Activated naive CD8-positive, alpha-beta T cell treated with anti-CD3 and anti-CD28 coated beads, Interleukin-2, amount 50 U/mL, for 24 hours (primary cell): ENCODE results near the gene UCN2.

Experiments
- ATAC-seq: fragments of 150-1000 bp; cut with Tn5 transposase; one replicate; pipeline ENCODE4 v1.10.0; 2021
- DNase-seq: peaks from one replicate; pipeline ENCODE4 v3.0.0; 2021
- H3K27ac Mint-ChIP-seq: one replicate; pipeline ENCODE4 v1.8.0; 2021; ENCODE audit warnings: mild to moderate bottlenecking, mixed read lengths
- H3K27me3 Mint-ChIP-seq: one replicate; pipeline ENCODE4 v1.8.0; 2021; ENCODE audit warnings: mixed read lengths
- H3K36me3 Mint-ChIP-seq: one replicate; pipeline ENCODE4 v1.8.0; 2021; ENCODE audit warnings: low read depth, mixed read lengths
- H3K4me1 Mint-ChIP-seq: one replicate; pipeline ENCODE4 v1.8.0; 2021; ENCODE audit warnings: mixed read lengths
- H3K4me3 Mint-ChIP-seq: one replicate; pipeline ENCODE4 v1.8.0; 2021; ENCODE audit warnings: mild to moderate bottlenecking, moderate library complexity, mixed read lengths
- H3K9me3 Mint-ChIP-seq: one replicate; pipeline ENCODE4 v1.8.0; 2021; ENCODE audit warnings: mixed read lengths

Gene UCN2

DNA sequence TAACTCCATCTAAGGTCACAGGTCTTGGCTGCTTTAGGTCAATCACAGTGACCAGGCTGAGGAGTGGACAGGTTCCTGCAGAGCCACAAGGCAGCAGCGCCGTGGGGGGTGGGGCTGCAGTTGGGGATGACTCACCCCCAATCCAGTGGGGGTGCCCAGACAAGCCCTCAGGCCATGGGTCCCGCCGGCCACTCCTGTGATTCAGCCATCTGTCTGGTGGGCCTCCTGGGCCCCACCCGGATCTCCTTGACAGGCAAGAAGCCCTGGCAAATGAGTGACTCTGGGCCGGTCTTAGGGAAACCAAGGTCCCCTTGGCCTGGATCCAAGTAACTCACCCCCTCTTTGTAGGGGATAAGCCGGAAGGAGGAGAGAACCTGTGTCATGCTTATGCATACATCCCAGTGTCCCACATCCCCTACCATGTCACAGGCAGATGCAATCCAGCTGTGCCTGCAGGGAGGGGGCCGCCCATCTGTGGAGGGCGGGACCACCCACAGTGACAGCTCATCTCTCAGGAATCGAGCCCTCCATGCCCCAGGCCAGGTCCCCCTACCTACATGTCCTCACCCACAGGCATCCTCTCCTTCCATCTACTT, 32.0 kb upstream of the UCN2 start:
- Mint-ChIP-seq H3K36me3 (peaks cover 2% of the 10 kb centered on the region), H3K27me3 (peaks cover 22% of the 10 kb centered on the region), H3K4me1 (peaks cover 12% of the 10 kb centered on the region), H3K27ac (no peak overlapping the region), H3K9me3 (no peaks in the 10 kb centered on the region), H3K4me3 (no peak overlapping the region)
- ATAC-seq (no peak), DNase-seq (no peak)

DNA sequence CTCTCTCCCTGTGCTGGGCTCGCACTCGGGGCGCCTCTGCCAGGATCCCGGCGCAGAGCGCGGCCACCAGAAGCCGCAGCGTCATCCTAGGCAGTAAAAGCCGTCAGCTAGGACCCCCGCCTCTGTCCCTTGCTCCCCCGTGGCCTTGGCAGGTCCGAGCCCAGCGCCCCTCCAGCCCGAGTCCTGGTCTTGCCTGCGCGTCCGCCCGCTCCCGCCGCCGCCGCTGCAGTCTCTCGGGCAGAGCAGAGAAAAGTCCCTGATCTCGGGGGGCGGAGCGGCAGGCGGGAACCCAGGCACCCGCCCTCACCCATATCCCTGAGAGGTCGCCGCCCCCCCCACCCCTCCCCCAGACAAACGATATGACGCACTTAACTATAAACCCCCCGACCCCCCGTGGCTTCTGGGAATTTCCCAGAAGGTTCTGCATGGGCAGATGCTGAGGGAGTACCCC, 31.5 kb upstream of the UCN2 start, which contains the start of gene COL7A1:
COL7A1 (minus strand) TSS at position 255 of the 451 bp plus-strand sequence; CDS start at position 85, 170 bp downstream.
- no peak within 1 kb of the TSS for H3K27ac Mint-ChIP-seq
- no peak for DNase-seq
- no peaks in the 10 kb centered on the region for H3K36me3 Mint-ChIP-seq
- peaks cover 12% of the 10 kb centered on the region for H3K4me1 Mint-ChIP-seq
- H3K9me3 Mint-ChIP-seq: no peaks in the 10 kb centered on the region
- H3K4me3 Mint-ChIP-seq: no peak within 1 kb of the TSS
- H3K27me3 Mint-ChIP-seq: peaks cover 22% of the 10 kb centered on the region
- no peak for ATAC-seq

DNA sequence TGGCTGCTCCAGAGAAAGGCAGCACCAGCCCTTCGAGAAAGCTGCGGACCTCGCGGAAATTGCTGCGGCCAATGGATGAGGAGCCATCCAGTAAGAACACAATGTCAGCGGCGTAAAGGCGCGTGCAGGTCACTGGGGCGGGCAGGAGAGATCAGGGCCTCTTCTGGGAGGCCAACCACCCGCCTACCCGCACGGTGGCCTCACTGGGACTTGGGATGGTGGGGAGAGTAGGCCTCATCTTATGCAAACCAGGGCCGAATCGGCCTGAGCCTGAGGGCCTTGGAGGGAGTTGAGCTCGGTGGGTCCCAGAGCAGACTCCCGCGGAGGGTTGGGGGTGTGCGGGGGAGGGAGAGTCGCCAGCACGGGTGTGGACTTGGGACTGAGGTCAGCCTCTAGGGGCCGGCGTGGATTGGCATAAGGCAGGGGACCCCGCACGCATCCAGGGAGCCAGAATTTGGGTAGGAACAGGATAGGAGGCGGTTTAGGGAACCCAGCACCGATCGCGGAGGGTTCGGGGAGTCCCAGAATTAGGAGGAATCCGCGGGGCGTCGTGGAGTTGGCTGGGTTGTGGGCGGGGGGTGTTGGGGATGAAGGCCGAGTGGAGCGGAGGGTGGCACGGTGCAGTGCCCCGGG, 31.0 kb upstream of the UCN2 start:
- H3K27ac Mint-ChIP-seq: no peak overlapping the region
- peaks cover 27% of the 10 kb centered on the region for H3K27me3 Mint-ChIP-seq
- no peak overlapping the region for H3K4me3 Mint-ChIP-seq
- no peaks in the 10 kb centered on the region for H3K36me3 Mint-ChIP-seq
- peaks cover 12% of the 10 kb centered on the region for H3K4me1 Mint-ChIP-seq
- H3K9me3 Mint-ChIP-seq: no peaks in the 10 kb centered on the region
- DNase-seq (no peak), ATAC-seq (no peak)

DNA sequence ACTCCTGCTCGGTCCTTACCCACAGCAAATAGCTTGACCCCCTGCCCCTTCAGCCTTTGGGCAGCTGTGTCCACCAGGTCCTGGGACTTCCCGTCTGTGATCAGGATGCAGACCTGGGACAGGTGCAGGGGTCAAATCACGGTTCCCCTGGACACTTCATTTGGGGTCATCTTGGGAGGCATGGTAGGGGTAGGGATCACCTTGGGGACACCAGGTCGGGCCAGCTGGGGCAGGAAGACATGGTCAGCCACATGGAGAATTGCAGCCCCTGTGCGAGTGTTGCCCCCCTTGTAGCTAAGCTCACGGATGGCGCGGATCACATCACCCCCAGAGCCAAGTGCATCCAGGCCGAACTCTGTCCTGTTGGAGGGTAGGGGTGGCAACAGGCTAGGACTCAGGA, 29.8 kb upstream of the UCN2 start:
- no peak overlapping the region for H3K27ac Mint-ChIP-seq
- ATAC-seq (no peak), DNase-seq (no peak)
- H3K4me1 Mint-ChIP-seq: peaks cover 12% of the 10 kb centered on the region
- H3K27me3 Mint-ChIP-seq: peaks cover 34% of the 10 kb centered on the region
- no peaks in the 10 kb centered on the region for H3K36me3 Mint-ChIP-seq
- H3K9me3 Mint-ChIP-seq: no peaks in the 10 kb centered on the region
- no peak overlapping the region for H3K4me3 Mint-ChIP-seq

DNA sequence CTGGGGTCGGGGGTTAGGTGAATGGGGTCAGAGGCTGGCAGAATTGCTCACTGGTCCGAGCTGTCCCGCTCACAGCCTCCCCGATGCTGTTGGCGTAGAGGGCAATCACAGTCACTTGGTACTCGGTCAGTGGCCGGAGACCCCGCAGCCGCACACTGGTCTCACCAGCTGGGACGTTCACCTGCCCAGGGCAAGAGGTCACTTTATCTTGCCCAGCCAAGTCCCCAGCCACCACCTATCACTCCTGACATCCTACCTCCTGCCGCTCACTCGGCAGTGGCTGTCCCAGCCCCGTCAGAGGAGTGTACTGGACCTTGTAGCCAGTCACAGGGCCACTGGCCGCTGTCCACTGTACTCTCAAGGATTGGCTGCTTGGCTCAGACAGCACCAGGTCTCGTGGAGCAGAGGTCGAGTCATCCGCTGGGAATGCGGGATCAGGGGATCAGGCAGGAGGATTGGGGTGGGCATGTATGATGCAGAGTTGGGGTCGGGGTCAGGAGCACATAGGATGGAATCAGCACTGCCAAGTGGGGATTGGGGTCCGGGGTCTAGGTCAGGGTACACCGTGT, 29.0 kb upstream of the UCN2 start:
- Mint-ChIP-seq H3K4me1 (peaks cover 12% of the 10 kb centered on the region), H3K36me3 (no peaks in the 10 kb centered on the region), H3K27me3 (peaks cover 38% of the 10 kb centered on the region), H3K27ac (no peak overlapping the region), H3K9me3 (no peaks in the 10 kb centered on the region), H3K4me3 (no peak overlapping the region)
- DNase-seq: no peak
- no peak for ATAC-seq

DNA sequence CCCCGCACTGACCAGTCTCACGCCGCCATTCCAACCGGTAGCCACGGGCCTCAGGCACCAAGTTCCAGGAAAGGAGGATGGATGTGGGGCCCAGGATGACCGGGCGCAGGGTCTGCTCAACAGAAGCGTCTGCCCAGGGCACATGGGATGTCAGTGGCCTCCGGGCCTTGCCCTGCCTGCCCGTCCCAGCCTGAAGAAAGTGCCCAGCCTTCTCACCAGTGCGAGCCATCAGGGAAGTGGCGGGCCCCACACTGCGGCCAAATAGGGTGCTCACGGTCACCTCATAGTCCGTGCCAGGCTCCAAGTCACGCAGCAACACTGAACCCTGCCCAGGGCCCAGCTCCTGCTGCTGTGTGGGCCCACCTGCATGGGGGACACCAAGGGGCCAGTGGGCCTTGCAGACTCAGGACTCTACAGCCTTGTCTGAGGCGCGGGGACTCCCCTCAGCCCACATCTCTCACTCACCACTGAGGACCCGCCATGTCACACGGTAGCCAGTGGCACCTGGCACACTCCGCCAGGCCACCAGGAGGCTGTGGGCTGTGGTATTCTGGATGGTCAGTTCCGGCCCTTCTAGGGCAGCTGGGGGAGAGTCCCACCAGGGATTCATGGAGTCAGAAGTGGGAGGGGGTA, 28.4 kb upstream of the UCN2 start:
- H3K9me3 Mint-ChIP-seq: no peaks in the 10 kb centered on the region
- ATAC-seq (no peak), DNase-seq (no peak)
- peaks cover 38% of the 10 kb centered on the region for H3K27me3 Mint-ChIP-seq
- H3K4me1 Mint-ChIP-seq: peaks cover 12% of the 10 kb centered on the region
- H3K4me3 Mint-ChIP-seq: no peak overlapping the region
- no peaks in the 10 kb centered on the region for H3K36me3 Mint-ChIP-seq
- H3K27ac Mint-ChIP-seq: no peak overlapping the region

DNA sequence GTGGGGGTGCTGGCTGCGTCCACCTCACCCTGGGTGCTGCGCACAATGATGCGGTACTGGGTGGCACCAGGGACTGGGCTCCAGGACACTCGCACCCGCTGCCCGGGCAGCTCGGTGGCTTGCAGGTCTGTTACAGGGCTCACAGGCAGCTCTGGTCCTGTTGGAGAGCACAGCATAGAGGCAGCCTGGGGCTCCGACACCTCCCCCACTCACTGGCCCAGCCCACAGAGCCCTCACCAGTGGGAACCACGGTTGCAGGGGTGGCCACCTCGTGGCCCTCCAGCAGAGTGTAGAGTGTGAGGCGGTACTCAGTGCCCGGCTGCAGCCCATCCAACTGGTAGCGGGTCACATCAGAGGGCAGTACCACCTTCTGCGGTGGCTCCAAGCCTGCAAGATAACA, 27.9 kb upstream of the UCN2 start:
- Mint-ChIP-seq H3K4me1 (peaks cover 12% of the 10 kb centered on the region), H3K27me3 (peaks cover 38% of the 10 kb centered on the region), H3K9me3 (no peaks in the 10 kb centered on the region), H3K36me3 (no peaks in the 10 kb centered on the region), H3K4me3 (no peak overlapping the region), H3K27ac (no peak overlapping the region)
- no peak for DNase-seq
- ATAC-seq: no peak

DNA sequence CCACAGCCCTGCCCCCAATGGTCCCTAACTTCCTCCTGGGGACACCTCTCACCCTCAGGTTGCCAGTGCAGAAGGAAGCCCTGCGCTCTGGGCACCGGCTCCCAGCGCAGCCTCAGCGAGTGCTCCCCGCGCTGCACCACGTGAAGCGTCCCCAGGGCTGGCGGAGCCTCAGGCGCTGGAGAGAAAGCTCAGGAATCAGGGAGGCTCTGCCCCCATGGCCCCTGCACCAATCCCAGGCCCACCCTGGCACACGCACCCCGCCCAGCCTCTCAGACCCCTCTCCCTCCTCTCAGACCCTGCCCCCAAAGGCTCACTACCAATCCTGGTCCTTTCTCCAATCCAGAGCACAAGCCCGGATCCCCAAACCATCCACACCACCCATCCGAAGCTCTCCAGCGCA, 24.6 kb upstream of the UCN2 start:
- Mint-ChIP-seq H3K4me3 (no peak overlapping the region), H3K36me3 (no peaks in the 10 kb centered on the region), H3K4me1 (no peaks in the 10 kb centered on the region), H3K27ac (no peak overlapping the region), H3K9me3 (no peaks in the 10 kb centered on the region), H3K27me3 (peaks cover 26% of the 10 kb centered on the region)
- DNase-seq (no peak), ATAC-seq (no peak)

DNA sequence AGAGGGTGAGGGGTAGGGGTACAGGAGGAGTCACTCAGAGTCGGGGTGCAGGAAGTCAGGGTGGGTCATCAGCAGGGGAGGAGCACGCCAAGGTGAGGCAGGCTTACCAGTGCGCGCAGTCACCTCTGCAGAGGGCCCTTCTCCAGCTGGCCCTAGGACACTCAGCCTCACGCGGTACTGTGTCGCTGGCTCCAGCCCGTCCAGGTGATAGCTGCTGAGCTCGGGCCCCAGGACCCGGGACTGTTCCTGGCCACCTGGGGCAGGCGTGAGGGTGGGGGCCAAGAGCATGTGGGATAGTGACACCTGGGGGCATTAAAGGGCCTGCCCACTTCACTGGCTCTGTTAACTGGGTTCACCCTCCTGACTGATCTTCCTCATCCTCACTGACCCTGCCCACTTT, 24.1 kb upstream of the UCN2 start:
- ATAC-seq (no peak), DNase-seq (no peak)
- Mint-ChIP-seq H3K4me3 (no peak overlapping the region), H3K27ac (no peak overlapping the region), H3K27me3 (peaks cover 20% of the 10 kb centered on the region), H3K9me3 (no peaks in the 10 kb centered on the region), H3K4me1 (no peaks in the 10 kb centered on the region), H3K36me3 (no peaks in the 10 kb centered on the region)

DNA sequence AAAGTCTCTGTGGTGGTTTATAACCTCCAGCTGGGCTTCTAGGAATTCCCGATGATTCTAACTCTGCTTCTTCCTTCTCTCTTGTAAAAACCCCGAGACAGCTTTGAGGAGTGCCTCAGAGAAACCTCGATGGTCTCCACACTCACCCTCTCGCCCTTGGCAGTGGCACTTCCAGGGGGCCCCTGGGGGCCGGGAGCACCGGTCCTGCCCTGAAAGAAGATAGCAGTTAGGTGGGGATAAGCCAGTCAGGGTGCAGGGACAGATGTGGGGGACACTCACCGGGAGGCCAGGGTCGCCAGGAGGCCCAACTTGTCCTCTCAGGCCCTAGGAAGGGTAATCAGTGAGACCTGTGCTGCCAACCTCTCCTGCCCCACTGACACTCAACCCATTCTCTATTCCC, 21.8 kb upstream of the UCN2 start:
- Mint-ChIP-seq H3K27me3 (peaks cover 15% of the 10 kb centered on the region), H3K36me3 (no peaks in the 10 kb centered on the region), H3K4me1 (no peaks in the 10 kb centered on the region), H3K27ac (no peak overlapping the region), H3K4me3 (no peak overlapping the region), H3K9me3 (no peaks in the 10 kb centered on the region)
- no peak for DNase-seq
- ATAC-seq: no peak

DNA sequence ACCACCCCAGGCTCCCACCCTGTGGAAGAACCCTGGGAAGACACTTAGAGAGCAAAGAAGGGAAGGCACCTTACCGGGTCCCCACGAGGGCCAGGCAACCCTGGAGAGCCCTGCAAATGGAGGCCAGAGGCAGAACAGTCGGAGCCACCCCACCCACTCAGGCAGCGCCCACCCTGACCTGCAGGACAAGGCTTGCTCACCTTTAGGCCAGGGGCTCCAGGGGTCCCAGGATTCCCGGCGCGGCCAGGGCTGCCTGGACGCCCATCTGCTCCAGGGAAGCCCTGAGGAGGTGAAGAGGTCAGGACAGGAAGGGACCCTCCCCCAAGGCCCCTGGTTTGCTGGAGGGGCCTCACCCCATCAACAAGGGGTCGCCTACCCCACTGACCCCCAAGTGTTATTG, 21.3 kb upstream of the UCN2 start:
- Mint-ChIP-seq H3K4me1 (no peaks in the 10 kb centered on the region), H3K36me3 (no peaks in the 10 kb centered on the region), H3K27ac (no peak overlapping the region), H3K4me3 (no peak overlapping the region), H3K9me3 (no peaks in the 10 kb centered on the region), H3K27me3 (peaks cover 14% of the 10 kb centered on the region)
- ATAC-seq: no peak
- no peak for DNase-seq

DNA sequence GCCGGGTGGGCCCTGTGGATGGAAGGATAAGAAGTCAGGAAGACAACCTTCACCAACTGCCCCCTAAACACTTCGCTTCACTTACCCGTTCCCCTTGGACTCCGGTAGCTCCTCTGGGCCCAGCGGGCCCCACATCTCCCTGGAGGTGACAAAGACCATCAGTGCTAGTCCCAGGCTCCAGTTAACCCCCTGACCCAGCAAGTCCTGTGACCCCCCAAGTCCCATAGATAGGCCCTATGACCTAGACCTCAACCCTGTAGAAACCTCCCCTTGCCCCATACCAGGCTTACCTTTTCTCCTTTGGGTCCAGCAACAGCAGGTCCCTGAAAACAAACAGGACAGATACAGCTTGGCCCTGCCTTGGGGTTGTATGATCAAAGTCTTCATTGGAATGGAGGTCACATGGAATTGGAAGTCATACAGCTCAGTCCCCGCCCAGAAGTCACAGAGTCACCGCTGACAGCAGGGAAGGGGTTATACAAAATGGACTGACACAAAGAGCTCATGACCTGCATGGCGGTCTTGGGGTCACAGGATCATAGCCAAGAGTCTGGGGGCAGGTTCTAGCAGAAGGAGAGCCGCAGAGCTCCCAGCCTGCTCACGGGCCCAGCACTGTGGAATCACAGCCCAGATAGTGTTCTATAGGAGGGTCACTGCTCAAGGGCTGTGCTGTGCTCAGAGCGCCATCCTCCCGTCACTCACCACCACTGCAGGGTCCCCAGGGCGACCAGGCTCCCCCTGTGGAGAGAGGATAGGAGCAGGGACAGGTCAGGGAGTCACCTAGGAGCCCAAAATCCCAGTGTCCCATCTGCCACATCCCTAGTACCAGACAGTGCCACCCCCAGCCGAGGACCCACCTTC, 18.3 kb upstream of the UCN2 start:
- no peaks in the 10 kb centered on the region for H3K4me1 Mint-ChIP-seq
- no peak overlapping the region for H3K27ac Mint-ChIP-seq
- H3K4me3 Mint-ChIP-seq: no peak overlapping the region
- DNase-seq (no peak), ATAC-seq (no peak)
- no peaks in the 10 kb centered on the region for H3K9me3 Mint-ChIP-seq
- no peaks in the 10 kb centered on the region for H3K27me3 Mint-ChIP-seq
- no peaks in the 10 kb centered on the region for H3K36me3 Mint-ChIP-seq

DNA sequence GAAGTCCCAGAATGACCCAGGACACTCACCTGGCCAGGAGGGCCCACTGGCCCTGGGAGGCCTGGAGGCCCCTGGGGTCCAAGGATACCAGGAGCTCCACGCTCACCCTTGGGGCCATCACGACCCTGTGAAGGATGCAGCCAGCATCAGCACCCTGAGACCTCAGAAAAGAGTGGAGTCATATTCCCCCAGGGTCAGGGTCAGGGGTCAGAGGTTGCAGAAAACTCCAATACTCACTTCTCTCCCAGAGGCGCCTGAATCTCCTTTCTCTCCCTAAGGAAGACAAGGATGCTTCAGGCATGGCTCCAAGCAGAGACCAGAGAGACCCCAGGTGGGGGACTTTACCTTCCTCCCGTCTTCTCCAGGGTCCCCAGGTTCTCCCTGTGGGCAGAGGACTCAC, 13.1 kb upstream of the UCN2 start:
- Mint-ChIP-seq H3K4me3 (no peak overlapping the region), H3K27ac (no peak overlapping the region), H3K4me1 (no peaks in the 10 kb centered on the region), H3K36me3 (no peaks in the 10 kb centered on the region), H3K27me3 (no peaks in the 10 kb centered on the region), H3K9me3 (no peaks in the 10 kb centered on the region)
- ATAC-seq: no peak
- no peak for DNase-seq

DNA sequence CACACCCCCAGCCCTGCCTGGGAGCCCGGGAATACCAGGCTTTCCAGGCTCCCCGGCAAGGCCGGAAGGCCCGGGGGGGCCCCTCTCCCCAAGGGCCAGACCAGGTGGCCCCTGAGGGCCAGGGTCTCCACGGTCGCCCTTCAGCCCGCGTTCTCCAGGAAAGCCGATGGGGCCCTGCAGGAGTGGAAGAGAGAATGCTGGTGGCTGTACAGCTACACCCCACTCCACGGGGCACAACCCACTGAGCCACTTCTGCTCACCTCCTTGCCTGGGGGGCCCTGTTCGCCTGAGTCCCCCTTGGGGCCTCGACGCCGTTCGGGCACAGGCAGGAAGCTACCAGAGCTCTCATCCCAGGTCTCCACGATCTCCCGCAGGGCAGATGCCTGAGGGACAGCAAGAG, 11.8 kb upstream of the UCN2 start:
- ATAC-seq (no peak), DNase-seq (no peak)
- no peak overlapping the region for H3K4me3 Mint-ChIP-seq
- H3K27me3 Mint-ChIP-seq: no peaks in the 10 kb centered on the region
- H3K4me1 Mint-ChIP-seq: no peaks in the 10 kb centered on the region
- H3K36me3 Mint-ChIP-seq: no peaks in the 10 kb centered on the region
- H3K9me3 Mint-ChIP-seq: no peaks in the 10 kb centered on the region
- no peak overlapping the region for H3K27ac Mint-ChIP-seq
